Measurements from ENCODE around the gene RTL9.
"Not testable (repeated sequence)": the region's sequence is repeated elsewhere in the genome, so short reads cannot be mapped to it uniquely, and the experiment has no call there.

The RTL9 gene

GRCh38 chrX:110358548-110358947 is at the start of gene RTL9:
Gene RTL9, plus strand, starts transcription at chrX:110358848. Its CDS starts 91,770 bp downstream, at chrX:110450618.
- DNase-seq, result no peak

GRCh38 chrX:110310000-110310790 is 48.5 kb upstream of the RTL9 start:
- DNase-seq, result peak; percentile 61

- DNase-seq, result peak; percentile 71
Observed at GRCh38 chrX:110310896-110311295, 47.8 kb upstream of the RTL9 start.

GRCh38 chrX:110311437-110312230 is 47.0 kb upstream of the RTL9 start:
- no peak for DNase-seq

- no peak for DNase-seq
Observed at GRCh38 chrX:110315551-110315950, 43.1 kb upstream of the RTL9 start.

GRCh38 chrX:110316351-110317060 is 42.1 kb upstream of the RTL9 start:
- peak; percentile 8 for DNase-seq

- peak; percentile 42 for DNase-seq
Observed at GRCh38 chrX:110317061-110317819, 41.4 kb upstream of the RTL9 start.

- DNase-seq, result peak; percentile 91
Observed at GRCh38 chrX:110317820-110318663, 40.6 kb upstream of the RTL9 start, which contains the start of gene AMMECR1. Gene AMMECR1, minus strand, starts transcription at chrX:110318085. Its CDS starts 14 bp downstream, at chrX:110318071.

GRCh38 chrX:110318664-110318968 is 40.0 kb upstream of the RTL9 start:
- peak; percentile 57 for DNase-seq

GRCh38 chrX:110320381-110320987 is 38.2 kb upstream of the RTL9 start:
- DNase-seq, result no peak

GRCh38 chrX:110321081-110321480 is 37.6 kb upstream of the RTL9 start:
- no peak for DNase-seq

- no peak for DNase-seq
Observed at GRCh38 chrX:110321670-110322069, 37.0 kb upstream of the RTL9 start.

GRCh38 chrX:110322603-110323002 is 36.0 kb upstream of the RTL9 start:
- DNase-seq, result no peak

- DNase-seq, result no peak
Observed at GRCh38 chrX:110326712-110327111, 31.9 kb upstream of the RTL9 start.

- DNase-seq, result no peak
Observed at GRCh38 chrX:110327336-110327735, 31.3 kb upstream of the RTL9 start.

- DNase-seq, result not testable (repeated sequence)
Observed at GRCh38 chrX:110328613-110329012, 30.0 kb upstream of the RTL9 start.

GRCh38 chrX:110331444-110332030 is 27.1 kb upstream of the RTL9 start:
- peak; percentile 31 for DNase-seq

- DNase-seq, result not testable (repeated sequence)
Observed at GRCh38 chrX:110333458-110333857, 25.2 kb upstream of the RTL9 start.

- DNase-seq, result no peak
Observed at GRCh38 chrX:110338935-110339334, 19.7 kb upstream of the RTL9 start.

- no peak for DNase-seq
Observed at GRCh38 chrX:110341189-110342035, 17.2 kb upstream of the RTL9 start.

Measured in RPMI8226 (cell line).